Glutamatergic neuron (in vitro differentiated cells): ENCODE results near the gene ZNF625. TPM values are rescaled to one million over a fixed set of nuclear protein-coding genes. Genes with fewer than 3 reads are reported as not detected.

ENCODE experiments used
- DNase-seq: peaks from one replicate; pipeline ENCODE4 v3.0.0; 2022
- H3K27ac Mint-ChIP-seq: one replicate; pipeline ENCODE4 v1.8.0; 2020; ENCODE audit warnings: mild to moderate bottlenecking, mixed read lengths, inconsistent platforms; ENCODE audit not compliant: unreplicated experiment
- H3K27me3 Mint-ChIP-seq: one replicate; pipeline ENCODE4 v1.8.0; 2020; ENCODE audit warnings: mild to moderate bottlenecking, moderate library complexity, mixed read lengths, inconsistent platforms; ENCODE audit not compliant: unreplicated experiment
- H3K36me3 Mint-ChIP-seq: one replicate; pipeline ENCODE4 v1.8.0; 2020; ENCODE audit warnings: mild to moderate bottlenecking, mixed read lengths, inconsistent platforms; ENCODE audit not compliant: unreplicated experiment
- H3K4me1 Mint-ChIP-seq: one replicate; pipeline ENCODE4 v1.8.0; 2020; ENCODE audit warnings: mild to moderate bottlenecking, low read depth, mixed read lengths, inconsistent platforms; ENCODE audit not compliant: unreplicated experiment
- H3K4me3 Mint-ChIP-seq: one replicate; pipeline ENCODE4 v1.8.0; 2020; ENCODE audit warnings: mild to moderate bottlenecking, mixed read lengths, inconsistent platforms; ENCODE audit not compliant: unreplicated experiment
- H3K9me3 Mint-ChIP-seq: one replicate; pipeline ENCODE4 v1.8.0; 2020; ENCODE audit warnings: mild to moderate bottlenecking, moderate library complexity, mixed read lengths, inconsistent platforms; ENCODE audit not compliant: unreplicated experiment
- total RNA-seq: library from RNA; stranded (reverse); fragmentation: NEBNext Ultra II Directional; extraction: Animal tissue kit (Norgen Biotek cat#: 25700); gene quantifications from one replicate; pipeline ENCODE4 v1.2.1, GENCODE V29; 2021; ENCODE audit not compliant: unreplicated experiment
- TF ChIP-seq, protein P1 (sequence below): fragments of 200-600 bp; sonication (generic); IDR thresholded peaks from one replicate; pipeline ENCODE4 v1.5.0; 2021; ENCODE audit not compliant: partially characterized antibody, unreplicated experiment

Gene ZNF625
- total RNA-seq, 1 donor from 2014 or later, result 25.1 TPM

DNA sequence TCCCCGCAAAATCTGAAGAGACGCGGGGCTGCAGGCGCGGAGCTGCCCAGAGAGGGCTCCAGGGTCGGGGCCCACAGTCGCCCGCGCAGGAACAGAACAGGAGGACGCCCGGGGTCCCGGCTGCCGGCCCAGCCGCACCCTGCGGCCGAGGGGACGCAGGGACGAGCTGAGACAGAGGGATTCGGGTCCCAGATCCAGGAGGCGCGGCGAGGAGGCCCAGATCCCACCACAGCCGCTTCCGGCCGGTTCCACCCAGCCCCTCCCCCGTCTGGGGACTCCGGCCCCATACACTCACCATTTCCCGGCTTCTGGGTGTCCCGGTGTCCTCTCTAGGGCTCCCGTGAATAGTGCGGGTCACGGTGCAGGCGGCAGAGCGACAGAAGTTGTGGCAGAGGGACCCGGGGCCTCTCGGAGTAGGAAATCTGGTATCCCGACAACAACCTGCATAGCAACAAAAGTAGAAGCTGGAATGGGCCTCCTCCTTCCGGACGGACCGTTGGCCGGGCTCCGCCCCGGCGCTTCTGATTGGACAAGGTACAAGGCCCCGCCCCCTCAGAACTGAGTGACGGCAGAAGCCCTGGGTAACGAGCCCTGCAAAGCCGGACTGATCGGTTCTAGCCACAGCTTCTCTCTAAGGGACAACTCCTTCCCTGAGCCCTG lies 16.5 kb downstream of the ZNF625 start, which contains the start of gene ZNF20:
ZNF20 (minus strand) TSS at position 466 of the 660 bp plus-strand sequence; CDS start at position 298, 168 bp downstream.
- Mint-ChIP-seq H3K36me3 (peaks cover 24% of the 10 kb centered on the region), H3K27ac (peak within 1 kb of the TSS; percentile 87), H3K9me3 (peaks cover 16% of the 10 kb centered on the region), H3K4me3 (peak within 1 kb of the TSS; percentile 93), H3K4me1 (peaks cover 21% of the 10 kb centered on the region), H3K27me3 (peaks cover 3% of the 10 kb centered on the region)
- TF ChIP-seq, protein P1, sequence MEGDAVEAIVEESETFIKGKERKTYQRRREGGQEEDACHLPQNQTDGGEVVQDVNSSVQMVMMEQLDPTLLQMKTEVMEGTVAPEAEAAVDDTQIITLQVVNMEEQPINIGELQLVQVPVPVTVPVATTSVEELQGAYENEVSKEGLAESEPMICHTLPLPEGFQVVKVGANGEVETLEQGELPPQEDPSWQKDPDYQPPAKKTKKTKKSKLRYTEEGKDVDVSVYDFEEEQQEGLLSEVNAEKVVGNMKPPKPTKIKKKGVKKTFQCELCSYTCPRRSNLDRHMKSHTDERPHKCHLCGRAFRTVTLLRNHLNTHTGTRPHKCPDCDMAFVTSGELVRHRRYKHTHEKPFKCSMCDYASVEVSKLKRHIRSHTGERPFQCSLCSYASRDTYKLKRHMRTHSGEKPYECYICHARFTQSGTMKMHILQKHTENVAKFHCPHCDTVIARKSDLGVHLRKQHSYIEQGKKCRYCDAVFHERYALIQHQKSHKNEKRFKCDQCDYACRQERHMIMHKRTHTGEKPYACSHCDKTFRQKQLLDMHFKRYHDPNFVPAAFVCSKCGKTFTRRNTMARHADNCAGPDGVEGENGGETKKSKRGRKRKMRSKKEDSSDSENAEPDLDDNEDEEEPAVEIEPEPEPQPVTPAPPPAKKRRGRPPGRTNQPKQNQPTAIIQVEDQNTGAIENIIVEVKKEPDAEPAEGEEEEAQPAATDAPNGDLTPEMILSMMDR, result no peak
- DNase-seq, result peak; percentile 98

DNA sequence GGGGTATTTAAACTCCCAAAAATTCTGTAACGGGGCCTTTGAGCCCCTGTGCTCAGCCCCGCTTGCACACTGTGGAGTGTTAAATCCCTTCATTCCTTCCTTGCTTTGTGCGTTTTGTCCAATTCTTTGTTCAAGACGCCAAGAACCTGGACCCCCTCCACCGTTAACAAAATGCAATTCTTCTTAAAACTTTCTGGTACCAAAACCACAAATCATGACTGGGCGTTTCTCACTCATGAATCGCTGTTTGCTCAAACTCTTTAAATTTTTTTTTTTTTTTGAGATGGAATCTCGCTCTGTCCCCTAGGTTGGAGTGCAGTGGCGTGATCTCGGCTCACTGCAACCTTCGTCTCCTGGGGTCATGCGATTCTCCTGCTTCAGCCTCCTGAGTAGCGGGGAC lies 17.3 kb downstream of the ZNF625 start:
- Mint-ChIP-seq H3K27ac (peak overlapping the region; percentile 55), H3K4me3 (peak overlapping the region; percentile 77)
- no peak for DNase-seq

DNA sequence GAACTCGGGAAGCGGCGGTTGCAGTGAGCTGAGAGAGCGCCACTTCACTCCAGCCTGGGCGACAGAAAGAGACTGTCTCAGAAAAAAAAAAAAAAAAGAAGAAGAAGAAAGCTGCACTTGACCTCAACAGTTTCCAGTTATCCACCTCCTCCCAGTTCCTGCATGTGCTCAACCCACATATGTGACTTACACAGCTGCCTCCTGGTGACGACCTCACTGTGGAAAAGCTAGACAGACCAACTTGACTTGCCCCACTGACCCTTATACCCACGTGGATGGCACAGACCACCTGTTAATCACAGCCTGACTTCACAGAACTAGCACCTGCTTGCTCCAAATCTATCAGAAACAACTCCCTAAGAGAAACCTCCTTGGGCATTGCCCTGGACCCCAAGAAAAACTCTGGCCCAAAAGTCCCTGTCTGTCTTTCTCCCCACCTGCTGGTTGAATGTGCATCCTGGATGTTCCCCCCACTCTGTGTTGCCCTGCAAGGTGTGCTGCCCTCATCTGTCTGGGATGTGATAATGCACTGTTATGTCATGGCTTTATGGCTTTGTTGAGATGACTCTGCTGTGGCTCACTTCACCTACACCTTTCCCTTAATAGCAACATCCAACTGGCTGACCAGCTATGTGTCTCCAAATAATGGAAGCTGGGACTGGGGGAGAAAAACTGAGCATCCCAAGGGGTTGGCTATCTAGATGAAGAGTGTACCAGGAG lies 19.2 kb downstream of the ZNF625 start:
- no peak for DNase-seq
- peak overlapping the region; percentile 48 for H3K4me3 Mint-ChIP-seq

More for the DNA sequence above, 17.3 kb downstream of the ZNF625 start:
- TF ChIP-seq, protein P1, result no peak
- peaks cover 16% of the 10 kb centered on the region for H3K9me3 Mint-ChIP-seq
- H3K36me3 Mint-ChIP-seq, result peaks cover 22% of the 10 kb centered on the region
- peaks cover 21% of the 10 kb centered on the region for H3K4me1 Mint-ChIP-seq
- peaks cover 3% of the 10 kb centered on the region for H3K27me3 Mint-ChIP-seq

DNA sequence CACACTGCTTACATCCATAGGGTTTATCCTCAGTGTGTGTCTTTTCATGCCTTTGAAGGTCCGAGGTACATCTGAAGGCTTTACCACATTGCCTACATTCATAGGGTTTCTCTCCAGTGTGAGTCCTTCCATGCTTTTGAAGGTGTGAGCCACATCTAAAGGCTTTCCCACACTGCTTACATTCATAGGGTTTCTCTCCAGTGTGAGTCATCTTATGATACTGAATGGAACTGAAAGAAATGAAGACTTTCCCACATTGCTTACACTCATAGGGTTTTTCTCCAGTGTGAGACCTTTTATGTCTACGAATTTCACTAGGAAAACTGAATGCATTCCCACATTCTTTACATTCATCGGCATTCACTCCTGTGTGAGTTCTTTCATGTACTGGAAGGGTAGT lies 23.5 kb downstream of the ZNF625 start:
- DNase-seq, result no peak
- Mint-ChIP-seq H3K36me3 (peaks cover 58% of the 10 kb centered on the region), H3K27me3 (peaks cover 3% of the 10 kb centered on the region), H3K4me1 (peaks cover 3% of the 10 kb centered on the region), H3K9me3 (peaks cover 7% of the 10 kb centered on the region), H3K4me3 (no peak overlapping the region), H3K27ac (no peak overlapping the region)
- TF ChIP-seq, protein P1, result no peak

More for the DNA sequence above, 19.2 kb downstream of the ZNF625 start:
- peaks cover 3% of the 10 kb centered on the region for H3K27me3 Mint-ChIP-seq
- TF ChIP-seq, protein P1, result no peak
- H3K9me3 Mint-ChIP-seq, result peaks cover 16% of the 10 kb centered on the region
- peaks cover 36% of the 10 kb centered on the region for H3K36me3 Mint-ChIP-seq
- H3K4me1 Mint-ChIP-seq, result peaks cover 21% of the 10 kb centered on the region
- H3K27ac Mint-ChIP-seq, result peak overlapping the region; percentile 28

DNA sequence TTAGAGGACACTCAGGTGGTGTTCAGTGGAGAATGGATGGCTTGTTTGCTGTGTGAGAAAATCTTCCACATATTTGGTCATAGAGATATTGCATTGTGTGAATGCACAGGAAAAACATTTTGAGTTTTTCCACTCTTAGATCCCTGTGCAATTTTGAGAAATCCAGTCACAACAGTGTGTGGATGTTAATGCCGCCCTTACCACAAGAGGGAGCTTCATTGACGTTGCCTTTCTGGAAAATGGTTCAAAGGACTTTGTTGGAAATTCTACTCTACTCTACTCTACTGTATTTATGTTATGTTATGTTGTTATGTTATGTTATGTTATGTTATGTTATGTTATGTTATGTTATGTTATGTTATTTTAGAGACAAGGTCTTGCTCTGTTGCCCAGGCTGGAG lies 29.8 kb downstream of the ZNF625 start:
- Mint-ChIP-seq H3K4me1 (no peaks in the 10 kb centered on the region), H3K9me3 (peaks cover 2% of the 10 kb centered on the region), H3K27me3 (no peaks in the 10 kb centered on the region), H3K27ac (no peak overlapping the region), H3K4me3 (no peak overlapping the region), H3K36me3 (peaks cover 18% of the 10 kb centered on the region)
- DNase-seq, result peak; percentile 22
- TF ChIP-seq, protein P1, result peak; percentile 48
